ENCODE measurements around the gene CCDC159. TPM values are rescaled to one million over a fixed set of nuclear protein-coding genes. Genes with fewer than 3 reads are reported as not detected.
A peak's percentile ranks its signal among the peaks of the same experiment; 100 is the strongest.

CCDC159 gene
- total RNA-seq, 1 donor from 2014 or later, result 8.0 TPM

DNA sequence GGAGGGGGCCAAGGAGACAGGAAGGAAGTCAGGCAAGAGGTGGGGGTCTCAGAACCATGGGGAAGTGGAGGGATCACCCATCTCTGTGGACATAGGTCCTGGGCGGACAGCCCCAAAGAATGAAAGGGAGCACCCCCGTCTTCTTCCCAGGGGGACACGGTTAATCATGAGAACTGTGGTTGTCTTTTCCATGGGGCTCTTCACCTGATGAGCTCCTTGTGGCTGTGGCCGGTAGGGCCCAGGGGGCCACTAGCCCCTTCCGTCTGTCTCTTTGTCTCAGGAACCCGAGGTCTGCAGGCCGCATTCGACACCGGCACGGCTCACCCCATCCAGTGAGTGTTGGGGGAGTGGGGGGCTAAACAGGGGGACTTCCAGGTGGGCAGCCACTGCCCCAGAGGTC, 17.6 kb downstream of the CCDC159 start:
- DNase-seq, result no peak
- TF ChIP-seq, protein P1, sequence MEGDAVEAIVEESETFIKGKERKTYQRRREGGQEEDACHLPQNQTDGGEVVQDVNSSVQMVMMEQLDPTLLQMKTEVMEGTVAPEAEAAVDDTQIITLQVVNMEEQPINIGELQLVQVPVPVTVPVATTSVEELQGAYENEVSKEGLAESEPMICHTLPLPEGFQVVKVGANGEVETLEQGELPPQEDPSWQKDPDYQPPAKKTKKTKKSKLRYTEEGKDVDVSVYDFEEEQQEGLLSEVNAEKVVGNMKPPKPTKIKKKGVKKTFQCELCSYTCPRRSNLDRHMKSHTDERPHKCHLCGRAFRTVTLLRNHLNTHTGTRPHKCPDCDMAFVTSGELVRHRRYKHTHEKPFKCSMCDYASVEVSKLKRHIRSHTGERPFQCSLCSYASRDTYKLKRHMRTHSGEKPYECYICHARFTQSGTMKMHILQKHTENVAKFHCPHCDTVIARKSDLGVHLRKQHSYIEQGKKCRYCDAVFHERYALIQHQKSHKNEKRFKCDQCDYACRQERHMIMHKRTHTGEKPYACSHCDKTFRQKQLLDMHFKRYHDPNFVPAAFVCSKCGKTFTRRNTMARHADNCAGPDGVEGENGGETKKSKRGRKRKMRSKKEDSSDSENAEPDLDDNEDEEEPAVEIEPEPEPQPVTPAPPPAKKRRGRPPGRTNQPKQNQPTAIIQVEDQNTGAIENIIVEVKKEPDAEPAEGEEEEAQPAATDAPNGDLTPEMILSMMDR (IDR thresholded peaks at IDR 0.05; ENCODE audit: partially characterized antibody, unreplicated experiment), result no peak
- H3K4me3 Mint-ChIP-seq (ENCODE audit: unreplicated experiment), result no peak overlapping the region
- H3K36me3 Mint-ChIP-seq (ENCODE audit: unreplicated experiment), result no peaks in the 10 kb centered on the region
- peaks cover 14% of the 10 kb centered on the region for H3K4me1 Mint-ChIP-seq (ENCODE audit: low read depth, unreplicated experiment)
- H3K27ac Mint-ChIP-seq (ENCODE audit: unreplicated experiment), result no peak overlapping the region
- H3K9me3 Mint-ChIP-seq (ENCODE audit: unreplicated experiment), result peaks cover 8% of the 10 kb centered on the region
- H3K27me3 Mint-ChIP-seq (ENCODE audit: unreplicated experiment), result peaks cover 6% of the 10 kb centered on the region

DNA sequence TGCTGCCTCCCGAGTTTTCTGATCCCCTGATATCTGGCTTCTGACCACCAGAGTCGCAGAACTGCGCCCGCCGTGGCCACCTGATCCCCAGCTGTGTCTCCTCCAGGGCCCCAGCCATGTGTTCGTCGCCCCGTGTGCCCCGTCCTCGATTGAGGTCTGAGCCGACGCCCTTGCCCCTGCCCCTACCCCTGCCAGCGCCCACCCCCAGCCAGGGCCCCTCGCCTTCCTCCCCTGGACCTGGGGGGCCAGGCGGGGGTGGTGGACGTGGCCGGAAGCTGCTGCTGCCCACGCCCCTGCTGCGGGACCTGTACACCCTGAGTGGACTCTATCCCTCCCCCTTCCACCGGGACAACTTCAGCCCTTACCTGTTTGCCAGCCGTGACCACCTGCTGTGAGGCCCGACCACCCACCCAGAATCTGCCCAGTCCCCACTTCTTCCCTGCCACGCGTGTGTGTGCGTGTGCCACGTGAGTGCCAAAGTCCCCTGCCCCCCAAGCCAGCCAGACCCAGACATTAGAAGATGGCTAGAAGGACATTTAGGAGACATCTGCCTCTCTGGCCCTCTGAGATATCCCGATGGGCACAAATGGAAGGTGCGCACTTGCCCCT, 18.1 kb downstream of the CCDC159 start:
- no peak for DNase-seq
- Mint-ChIP-seq H3K9me3 (ENCODE audit: unreplicated experiment) (peaks cover 8% of the 10 kb centered on the region), H3K27ac (ENCODE audit: unreplicated experiment) (no peak overlapping the region), H3K27me3 (ENCODE audit: unreplicated experiment) (peaks cover 6% of the 10 kb centered on the region), H3K4me1 (ENCODE audit: low read depth, unreplicated experiment) (peaks cover 16% of the 10 kb centered on the region), H3K36me3 (ENCODE audit: unreplicated experiment) (no peaks in the 10 kb centered on the region), H3K4me3 (ENCODE audit: unreplicated experiment) (no peak overlapping the region)
- TF ChIP-seq, protein P1 (IDR thresholded peaks at IDR 0.05; ENCODE audit: partially characterized antibody, unreplicated experiment), result no peak

DNA sequence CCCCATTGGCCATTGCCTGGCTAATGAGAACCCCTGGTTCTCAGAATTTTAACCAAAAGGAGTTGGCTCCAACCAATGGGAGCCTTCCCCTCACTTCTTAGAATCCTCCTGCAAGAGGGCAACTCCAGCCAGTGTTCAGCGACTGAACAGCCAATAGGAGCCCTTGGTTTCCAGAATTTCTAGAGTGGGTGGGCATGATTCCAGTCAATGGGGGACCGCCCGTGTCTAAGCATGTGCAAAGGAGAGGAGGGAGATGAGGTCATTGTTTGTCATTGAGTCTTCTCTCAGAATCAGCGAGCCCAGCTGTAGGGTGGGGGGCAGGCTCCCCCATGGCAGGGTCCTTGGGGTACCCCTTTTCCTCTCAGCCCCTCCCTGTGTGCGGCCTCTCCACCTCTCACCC, 18.6 kb downstream of the CCDC159 start:
- no peak overlapping the region for H3K4me3 Mint-ChIP-seq (ENCODE audit: unreplicated experiment)
- H3K27ac Mint-ChIP-seq (ENCODE audit: unreplicated experiment), result no peak overlapping the region
- H3K27me3 Mint-ChIP-seq (ENCODE audit: unreplicated experiment), result peaks cover 6% of the 10 kb centered on the region

DNA sequence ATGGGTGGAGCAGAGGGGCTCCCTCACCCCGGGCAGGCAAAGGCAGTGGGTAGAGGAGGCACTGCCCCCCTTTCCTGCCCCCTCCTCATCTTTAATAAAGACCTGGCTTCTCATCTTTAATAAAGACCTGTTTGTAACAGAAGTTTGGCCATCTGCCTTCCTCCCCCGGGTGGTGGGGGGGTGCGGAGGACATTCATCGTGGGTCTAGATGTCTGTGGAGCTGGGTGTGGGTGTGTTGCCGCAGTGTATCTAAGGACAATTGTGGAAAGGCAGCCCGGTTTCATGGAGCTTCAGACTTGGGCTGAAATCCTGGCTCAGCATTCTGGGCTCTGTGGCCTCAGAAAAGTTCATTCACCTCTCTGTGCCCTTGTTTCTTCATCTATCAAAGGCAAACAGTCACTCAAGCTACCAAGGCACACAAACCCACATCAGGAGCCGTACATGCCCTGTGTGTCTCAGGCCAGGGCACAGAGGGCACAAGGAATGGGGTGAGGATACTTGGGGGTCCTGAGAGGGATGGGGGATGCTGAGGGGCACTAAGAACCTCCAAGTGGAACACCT, 19.3 kb downstream of the CCDC159 start:
- Mint-ChIP-seq H3K27ac (ENCODE audit: unreplicated experiment) (peak overlapping the region; percentile 66), H3K36me3 (ENCODE audit: unreplicated experiment) (no peaks in the 10 kb centered on the region), H3K4me1 (ENCODE audit: low read depth, unreplicated experiment) (peaks cover 18% of the 10 kb centered on the region), H3K27me3 (ENCODE audit: unreplicated experiment) (peaks cover 6% of the 10 kb centered on the region), H3K9me3 (ENCODE audit: unreplicated experiment) (peaks cover 8% of the 10 kb centered on the region), H3K4me3 (ENCODE audit: unreplicated experiment) (peak overlapping the region; percentile 30)
- TF ChIP-seq, protein P1 (IDR thresholded peaks at IDR 0.05; ENCODE audit: partially characterized antibody, unreplicated experiment), result no peak
- DNase-seq, result no peak

More for the DNA sequence above, 18.6 kb downstream of the CCDC159 start:
- Mint-ChIP-seq H3K4me1 (ENCODE audit: low read depth, unreplicated experiment) (peaks cover 18% of the 10 kb centered on the region), H3K36me3 (ENCODE audit: unreplicated experiment) (no peaks in the 10 kb centered on the region), H3K9me3 (ENCODE audit: unreplicated experiment) (peaks cover 8% of the 10 kb centered on the region)
- TF ChIP-seq, protein P1 (IDR thresholded peaks at IDR 0.05; ENCODE audit: partially characterized antibody, unreplicated experiment), result no peak
- no peak for DNase-seq

DNA sequence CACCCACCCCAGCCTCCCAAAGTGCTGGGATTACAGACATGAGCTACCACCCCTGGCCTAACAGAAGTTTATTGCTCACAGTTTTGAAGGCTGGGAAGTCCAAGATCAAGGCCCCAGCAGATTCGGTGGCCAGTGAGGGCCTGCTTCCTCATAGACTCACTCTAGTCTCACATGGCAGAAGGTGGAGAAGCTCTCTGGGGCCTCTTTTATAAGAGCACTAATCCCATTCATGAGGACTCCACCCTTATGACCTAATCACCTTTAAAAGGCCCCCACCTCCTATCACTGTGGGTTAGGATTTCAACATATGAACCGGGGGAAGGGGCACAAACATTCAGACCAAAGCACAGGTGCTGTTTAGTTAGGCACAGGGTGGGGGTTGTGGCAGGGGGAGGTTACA, 21.2 kb downstream of the CCDC159 start:
- TF ChIP-seq, protein P1 (IDR thresholded peaks at IDR 0.05; ENCODE audit: partially characterized antibody, unreplicated experiment), result no peak
- DNase-seq, result no peak
- Mint-ChIP-seq H3K4me3 (ENCODE audit: unreplicated experiment) (no peak overlapping the region), H3K27me3 (ENCODE audit: unreplicated experiment) (peaks cover 11% of the 10 kb centered on the region), H3K4me1 (ENCODE audit: low read depth, unreplicated experiment) (peaks cover 12% of the 10 kb centered on the region), H3K27ac (ENCODE audit: unreplicated experiment) (no peak overlapping the region), H3K36me3 (ENCODE audit: unreplicated experiment) (no peaks in the 10 kb centered on the region), H3K9me3 (ENCODE audit: unreplicated experiment) (peaks cover 3% of the 10 kb centered on the region)

Measured in glutamatergic neuron (in vitro differentiated cells).